HG02885 (cell line): ENCODE measurements around the gene CBLL1.

Source experiments
- ATAC-seq: cut with Tn5 transposase; IDR thresholded peaks from one replicate; pipeline ENCODE4 v1.9.1; 2021; ENCODE audit warnings: mild to moderate bottlenecking; ENCODE audit not compliant: unreplicated experiment, poor library complexity

Gene CBLL1

DNA sequence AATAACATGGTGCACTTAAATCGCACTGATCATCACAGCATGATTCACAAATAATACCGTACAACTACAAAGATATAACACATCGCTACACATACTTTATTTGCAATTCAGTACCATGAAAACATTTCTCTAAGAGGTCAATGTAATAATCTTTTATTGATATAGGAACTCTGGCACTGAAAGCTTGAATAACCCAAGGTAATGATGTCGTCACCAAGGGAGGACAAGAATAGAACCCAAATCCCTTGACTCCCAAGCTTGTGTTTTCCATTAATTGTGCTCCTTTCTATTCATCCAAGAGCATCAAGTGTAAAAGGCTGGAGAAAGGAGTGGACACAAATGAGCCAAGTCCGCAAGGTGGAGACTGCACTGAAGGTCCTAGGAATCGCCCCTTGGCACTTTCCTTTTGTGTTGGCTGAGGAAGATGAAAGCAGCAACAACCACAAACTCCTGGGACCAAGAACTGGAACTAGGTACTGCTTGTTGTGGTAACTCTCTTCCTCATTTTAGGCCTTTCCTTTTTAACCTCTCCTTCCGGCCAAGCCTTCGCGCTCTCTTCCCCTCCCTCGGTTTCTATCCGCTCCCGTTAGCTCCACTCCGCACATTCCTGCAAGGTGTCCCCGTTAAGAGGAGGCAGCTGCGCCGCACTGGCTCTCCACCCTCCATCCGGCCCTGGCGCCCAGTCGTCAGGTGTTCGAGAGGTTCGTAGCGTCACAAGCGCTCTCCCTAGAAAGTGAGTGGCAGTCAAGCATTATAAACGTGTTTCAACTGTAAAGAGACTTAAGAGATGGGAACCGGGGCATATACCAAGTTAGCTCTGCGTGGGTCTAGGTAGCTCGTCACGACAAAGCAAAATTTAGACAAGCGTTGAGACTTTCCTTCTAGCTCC lies 1.0 kb upstream of the CBLL1 start:
- ATAC-seq, result peak; percentile 32

DNA sequence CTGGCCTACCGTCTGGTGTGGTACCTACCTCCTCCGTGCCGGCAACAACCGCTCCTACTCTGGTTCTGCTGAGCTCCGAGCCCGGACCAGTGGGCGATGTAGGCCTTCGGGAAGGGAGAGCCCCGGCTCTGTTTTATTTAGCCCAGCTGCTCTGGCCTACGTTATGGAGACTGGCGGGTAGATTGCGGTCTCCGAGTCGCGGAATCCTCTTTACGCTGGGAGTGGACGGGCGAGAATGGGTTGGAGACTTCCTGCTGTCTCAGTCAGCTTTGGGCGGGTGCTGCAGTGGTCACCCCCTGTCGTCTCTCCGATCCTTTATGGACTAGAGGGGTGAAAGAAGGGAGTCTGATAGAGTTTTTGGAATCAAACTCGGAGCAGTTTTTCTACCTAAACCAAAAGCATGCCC lies 406 bp downstream of the CBLL1 start:
- peak; percentile 35 for ATAC-seq

DNA sequence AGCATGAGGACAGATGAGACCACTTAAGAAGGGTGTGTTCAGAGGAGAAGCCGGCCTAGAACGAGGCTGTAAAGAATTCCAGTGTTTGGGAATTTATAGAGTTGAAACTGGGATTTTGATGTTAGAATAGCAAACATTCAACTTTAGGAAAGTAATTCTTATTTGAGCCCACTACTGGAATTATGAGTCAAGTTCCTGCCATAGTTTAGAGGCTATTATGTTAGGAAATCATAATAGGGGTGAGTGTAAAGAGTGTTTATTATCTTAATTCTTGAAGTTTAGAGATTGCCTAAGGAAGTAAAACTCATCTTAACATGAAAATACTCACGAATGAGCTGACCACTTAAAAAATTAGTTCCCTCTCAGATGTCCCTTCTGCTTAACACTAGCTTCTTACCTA lies 2.1 kb downstream of the CBLL1 start:
- no peak for ATAC-seq

DNA sequence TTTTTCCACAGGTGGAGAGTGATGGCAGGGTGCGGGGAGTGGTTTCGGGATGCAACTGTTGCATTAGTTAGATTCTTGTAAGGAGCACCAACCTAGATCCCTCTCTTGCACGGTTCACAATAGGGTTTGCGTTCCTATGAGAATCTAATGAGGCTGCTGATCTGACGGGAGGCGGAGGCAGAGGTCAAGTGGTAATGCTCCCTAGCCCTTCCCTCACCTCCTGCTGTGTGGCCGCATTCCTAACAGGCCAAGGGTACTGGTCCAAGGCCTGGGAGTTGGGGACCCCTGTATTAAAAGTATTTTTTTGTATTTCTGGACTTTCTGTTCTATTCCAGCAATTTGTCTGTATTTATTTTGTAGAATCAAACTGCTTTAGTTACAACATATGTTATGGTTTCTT lies 7.2 kb downstream of the CBLL1 start:
- ATAC-seq, result no peak

DNA sequence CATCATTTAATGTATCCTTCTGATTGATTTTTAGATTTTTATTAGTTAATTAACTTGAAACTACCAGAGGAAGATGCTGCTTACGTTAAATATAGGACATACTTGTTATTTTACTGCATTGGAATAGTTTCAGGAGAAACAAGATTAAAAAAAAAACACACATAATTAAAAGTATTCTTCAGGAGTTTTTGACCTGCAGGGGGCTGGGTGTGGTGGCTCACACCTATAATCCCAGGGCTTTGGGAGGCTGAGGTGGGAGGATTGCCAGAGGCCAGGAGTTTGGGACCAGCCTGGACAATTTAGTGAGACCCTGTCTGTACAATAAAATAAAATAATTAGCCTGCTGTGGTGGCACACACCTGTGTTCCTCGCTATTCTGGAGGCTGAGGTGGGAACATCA lies 10.7 kb downstream of the CBLL1 start:
- no peak for ATAC-seq

DNA sequence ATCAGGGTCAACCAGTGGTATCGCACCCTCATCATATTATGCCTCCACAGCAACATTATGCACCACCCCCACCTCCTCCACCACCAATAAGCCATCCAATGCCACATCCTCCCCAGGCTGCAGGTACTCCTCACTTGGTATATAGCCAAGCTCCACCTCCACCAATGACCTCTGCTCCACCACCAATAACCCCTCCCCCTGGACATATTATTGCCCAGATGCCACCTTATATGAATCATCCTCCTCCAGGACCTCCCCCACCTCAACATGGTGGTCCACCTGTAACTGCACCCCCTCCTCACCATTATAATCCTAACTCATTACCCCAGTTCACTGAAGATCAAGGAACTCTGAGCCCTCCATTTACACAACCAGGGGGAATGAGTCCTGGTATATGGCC lies 14.7 kb downstream of the CBLL1 start:
- ATAC-seq, result no peak

DNA sequence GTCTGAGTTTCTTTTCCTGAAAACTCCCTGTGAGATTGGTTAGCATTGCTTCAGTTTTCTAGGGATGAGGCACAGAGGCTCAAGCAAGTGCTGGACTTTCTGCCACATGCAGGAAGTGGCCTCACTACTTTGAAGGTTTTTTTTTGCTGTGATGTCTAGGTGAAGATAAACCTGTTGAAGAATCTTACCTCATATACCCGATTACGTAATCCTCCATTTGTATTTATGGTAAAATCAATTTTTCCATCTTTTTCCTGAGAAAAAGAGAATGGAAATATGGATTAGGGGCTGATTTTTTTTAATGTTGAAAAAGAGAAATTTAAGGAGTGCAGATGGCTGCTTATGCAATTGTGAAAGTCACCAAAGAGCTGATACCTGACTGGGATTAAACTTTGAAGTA lies 23.4 kb downstream of the CBLL1 start:
- ATAC-seq, result no peak

DNA sequence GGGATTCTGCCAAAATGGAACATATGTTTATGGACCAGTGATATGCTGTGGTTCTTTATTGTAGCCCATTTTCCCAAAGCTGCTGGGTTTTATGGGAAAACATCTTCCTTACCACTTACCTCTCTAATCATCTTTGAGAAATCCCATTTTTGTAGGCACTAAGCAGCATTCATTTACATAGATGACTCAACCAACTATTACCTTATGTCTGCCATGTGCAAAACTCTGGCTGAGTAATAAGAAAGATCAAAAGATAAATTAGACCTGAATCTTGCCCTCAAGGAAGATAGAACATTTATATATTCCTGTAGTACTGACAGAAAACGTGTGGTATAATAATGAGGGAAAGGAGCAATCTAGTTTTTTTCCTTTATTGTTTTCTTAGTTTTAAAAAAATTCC lies 24.3 kb downstream of the CBLL1 start:
- ATAC-seq, result no peak

DNA sequence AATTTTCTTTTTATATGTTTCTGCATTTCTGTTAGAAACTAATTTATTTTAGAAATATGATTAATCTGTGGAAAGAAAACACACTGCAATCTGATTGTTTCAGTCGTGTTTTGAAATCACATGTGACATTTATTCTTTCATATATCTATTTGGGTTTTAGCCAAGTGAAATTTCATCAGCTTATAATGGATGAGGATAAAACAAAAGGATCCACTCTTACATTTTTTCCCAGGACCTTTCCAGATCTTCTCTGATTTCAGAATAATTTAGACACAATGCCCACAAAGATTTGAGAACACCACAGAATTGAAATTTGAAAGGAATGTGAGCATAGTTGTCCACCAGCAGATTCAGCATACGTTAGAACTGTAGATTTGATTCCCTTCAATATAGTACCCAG lies 29.1 kb downstream of the CBLL1 start:
- ATAC-seq, result no peak

DNA sequence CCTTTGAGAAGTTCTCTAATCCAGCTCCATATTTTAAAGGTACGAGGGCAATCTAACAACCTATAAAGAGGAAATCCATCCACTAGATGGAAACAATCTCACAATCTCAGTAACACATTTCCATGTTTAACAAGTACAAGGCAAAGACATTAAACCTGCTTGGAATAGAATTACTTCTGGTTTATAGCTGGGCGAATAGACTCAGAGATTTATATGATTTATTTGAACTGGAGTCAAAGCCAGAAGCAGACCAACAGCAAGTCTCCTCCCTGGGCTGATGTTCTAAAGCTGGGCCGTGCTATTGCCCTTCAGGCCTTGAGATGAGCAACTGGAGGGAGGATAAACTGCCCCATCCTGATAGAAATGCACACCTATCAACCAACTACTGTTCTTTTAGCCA lies 33.8 kb downstream of the CBLL1 start:
- ATAC-seq, result no peak

DNA sequence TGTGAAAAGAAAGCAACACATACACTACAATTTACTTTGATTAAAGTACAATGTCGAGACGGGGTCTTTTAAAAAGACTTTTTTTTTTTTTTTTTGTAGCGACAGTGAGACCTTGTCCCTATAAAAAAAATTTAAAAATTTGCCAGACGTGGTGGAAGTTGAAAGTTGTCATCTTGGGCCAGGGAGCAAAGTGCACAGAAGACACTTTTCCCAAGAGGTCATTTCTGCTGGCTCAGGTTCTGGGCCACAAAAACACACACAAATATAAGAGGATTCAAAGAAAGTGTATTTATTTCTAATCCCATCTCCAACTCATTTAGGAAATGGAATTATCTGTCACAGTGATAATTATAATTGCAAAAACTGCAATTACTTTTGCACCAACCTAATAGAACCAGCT lies 34.3 kb downstream of the CBLL1 start:
- no peak for ATAC-seq

DNA sequence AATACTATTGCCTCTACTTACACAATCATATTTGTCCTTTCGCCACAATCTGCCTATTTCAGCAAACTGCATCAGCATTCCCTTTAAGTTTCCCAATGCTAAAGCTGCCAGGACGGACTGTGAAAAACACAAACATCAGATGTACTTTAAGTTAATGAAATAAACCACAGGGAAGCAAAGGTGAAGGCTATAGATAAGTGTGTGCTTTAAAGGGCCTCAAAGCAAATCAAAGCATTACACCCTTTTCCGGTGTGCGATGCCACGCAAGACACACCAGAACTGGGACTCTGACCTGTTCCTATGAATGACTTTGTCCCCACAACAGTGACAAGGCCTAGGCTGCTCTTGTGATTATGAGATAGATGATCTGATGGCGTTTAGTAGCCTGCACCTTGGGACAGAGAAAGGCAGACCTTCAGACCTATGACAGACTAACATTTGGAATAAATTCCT lies 35.7 kb downstream of the CBLL1 start:
- ATAC-seq, result no peak

DNA sequence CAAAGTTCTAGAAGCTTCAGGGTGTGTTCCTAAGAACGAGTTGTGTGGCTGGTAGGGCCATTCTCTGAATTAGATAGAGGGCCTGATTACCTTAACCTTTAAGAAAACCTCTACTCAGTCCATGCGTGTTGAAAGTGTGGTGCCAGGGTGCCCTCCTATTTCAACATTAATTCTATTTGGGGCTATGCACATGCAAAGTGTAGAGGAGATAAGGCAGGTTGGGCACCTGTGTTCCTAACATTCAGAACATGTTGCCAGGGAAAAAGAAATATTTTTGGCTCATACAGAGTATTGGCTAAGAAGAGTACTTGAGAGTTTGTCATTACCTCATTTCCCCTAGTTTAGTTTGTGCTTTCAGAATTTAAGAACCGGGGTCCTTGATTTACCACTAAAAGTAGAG lies 38.4 kb downstream of the CBLL1 start:
- ATAC-seq, result no peak

DNA sequence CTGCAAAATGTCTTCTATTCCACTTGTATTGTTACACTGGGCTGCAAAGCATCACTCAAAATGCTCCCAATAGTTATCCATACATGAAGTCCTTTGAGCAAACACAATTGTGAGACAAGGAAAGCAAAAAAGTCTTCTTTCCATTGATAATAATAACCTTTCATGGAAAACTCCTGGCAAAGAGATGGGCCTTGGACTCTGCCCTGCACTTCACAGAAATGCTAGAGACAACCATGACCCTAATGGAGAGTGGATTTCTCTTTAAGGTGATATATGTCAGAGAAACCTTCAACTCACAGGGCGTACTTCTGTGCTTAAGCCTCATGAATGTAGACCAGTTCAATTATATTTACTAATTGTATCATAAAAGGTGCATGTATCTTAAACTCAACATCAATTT lies 39.7 kb downstream of the CBLL1 start:
- no peak for ATAC-seq

DNA sequence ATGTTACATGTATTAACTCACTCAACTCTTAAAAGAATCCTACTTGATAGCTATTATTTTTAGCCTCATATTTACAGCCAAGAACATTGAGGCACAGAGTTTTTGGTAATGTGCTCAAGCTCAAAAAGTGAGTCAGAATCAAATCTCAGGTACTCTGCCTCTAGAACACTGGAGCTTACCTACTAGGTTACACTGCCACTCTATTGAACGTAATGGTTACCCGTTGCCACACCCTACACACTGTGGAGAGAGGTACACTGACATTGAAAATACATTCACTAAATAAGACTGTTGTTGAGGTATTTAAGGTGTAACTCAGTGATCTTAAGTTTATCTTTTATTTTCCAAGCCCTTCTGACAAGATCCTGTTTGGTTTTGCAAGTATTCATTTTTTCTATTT lies 41.2 kb downstream of the CBLL1 start:
- no peak for ATAC-seq

DNA sequence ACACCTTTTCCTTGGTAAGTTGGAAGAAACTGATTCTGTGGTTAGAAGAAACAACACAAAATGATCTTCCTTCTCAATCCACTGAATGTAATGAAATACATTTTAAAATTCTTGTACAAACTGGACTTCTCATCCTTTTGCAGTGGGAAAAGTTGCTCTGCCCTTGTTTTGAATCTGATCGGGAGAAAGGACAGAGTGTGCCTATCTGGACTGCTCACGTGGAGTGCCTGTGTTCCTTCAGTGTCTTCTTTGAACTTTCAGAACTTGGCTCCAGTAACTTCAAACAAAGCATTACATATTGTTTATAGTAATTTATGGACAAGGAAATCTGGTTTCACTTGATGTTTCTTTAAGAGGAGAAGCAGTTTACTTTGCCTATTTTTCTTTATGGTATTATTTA lies 42.0 kb downstream of the CBLL1 start:
- ATAC-seq, result no peak

DNA sequence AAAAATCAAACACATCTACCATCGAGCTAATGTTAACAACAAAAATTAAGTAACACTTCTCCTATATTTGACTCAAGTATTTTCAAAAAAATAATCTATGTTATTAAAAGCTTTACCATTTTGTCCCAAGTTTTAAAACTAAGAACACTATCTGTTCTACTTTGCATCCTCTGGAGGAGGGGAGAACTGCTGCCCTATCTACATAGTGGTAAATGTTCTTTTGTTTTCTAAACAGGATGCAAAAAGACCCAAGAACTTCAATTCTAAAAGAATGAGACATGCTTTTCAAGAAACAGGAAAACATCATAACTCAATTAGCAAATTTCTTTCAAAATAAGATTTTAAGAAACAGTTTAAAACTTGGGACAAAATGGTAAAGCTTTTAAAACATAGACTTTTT lies 44.3 kb downstream of the CBLL1 start:
- ATAC-seq, result no peak

DNA sequence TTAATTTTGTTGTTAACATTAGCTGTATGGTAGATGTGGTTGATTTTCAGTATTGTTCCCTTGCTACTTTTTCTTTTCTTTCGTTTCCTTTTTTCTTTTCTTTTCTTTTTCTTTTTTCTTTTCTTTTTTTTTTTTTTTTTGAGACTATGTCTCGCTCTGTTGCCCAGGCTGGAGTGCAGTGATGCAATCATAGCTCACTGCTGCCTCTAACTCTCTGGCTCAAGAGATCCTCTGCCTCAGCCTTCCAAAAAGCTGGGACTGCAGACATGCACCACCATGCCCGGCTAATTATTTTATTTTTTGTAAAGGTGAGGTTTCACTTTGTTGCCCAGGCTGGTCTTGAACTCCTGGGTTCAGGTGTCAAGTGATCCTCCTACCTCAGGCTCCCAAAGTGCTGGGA lies 44.7 kb downstream of the CBLL1 start:
- ATAC-seq, result no peak

DNA sequence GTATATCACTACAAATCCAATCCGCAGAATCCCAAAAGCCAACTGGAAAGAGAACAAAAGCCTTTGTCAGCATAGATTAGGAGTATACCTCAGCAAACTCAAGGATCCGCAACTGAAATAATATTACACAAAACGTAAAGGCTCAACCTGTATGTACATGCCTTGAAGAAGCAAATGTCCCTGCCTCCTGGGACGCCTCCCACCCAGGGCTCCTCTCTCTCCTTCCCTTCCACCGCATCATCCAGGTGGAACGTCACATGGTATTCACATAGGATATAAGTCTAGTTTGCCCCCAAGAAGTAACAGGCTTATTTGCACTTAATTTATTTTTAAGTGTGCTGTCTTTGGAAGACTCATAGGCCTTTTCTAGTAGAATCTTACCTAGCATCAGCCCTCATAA lies 45.7 kb downstream of the CBLL1 start:
- no peak for ATAC-seq

DNA sequence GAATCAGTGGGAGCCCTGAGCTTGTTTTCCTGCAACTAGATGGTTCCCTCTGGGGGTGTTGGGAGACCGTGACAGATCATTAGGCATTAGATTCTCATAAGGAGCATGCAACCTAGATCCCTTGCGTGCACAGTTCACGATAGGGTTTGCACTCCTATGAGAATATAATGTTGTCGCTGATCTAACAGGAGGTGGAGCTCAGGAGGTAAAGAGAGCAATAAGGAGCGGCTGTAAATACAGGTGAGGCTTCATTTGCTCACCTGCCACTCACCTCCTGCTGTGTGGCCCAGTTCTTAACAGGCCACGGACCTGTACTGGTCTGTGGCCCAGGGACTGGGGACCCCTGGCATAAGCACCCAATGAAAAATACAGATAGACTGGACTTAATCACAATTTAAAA lies 48.4 kb downstream of the CBLL1 start:
- ATAC-seq, result no peak

DNA sequence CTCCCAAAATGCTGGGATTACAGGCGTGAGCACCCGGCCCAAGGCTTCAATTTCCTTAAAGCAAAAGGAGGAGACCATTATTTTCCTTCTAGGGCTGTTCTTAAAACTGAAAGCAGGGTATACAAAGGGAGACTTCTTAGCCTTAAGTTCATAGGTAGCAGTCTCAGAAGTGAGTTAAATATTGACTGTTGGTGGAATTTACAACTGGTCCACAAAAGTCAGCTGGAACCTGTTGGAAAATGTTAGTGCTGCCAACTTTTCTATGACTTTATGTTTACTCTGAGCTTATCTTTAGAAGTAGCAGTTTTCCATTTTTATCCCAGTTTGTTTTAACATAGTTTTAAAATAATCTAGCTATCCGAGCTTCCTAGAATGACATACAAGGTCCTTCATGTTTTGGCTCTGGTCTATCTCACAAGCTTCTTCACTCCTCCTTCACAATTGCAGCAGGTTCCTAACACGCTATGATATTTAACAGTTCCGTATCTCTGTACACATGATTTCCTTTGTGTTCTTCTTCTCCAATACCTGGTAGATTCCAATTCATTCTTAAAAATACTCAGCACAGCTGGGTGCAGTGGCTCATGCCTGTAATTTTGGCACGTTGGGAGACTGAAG lies 55.8 kb downstream of the CBLL1 start:
- no peak for ATAC-seq

DNA sequence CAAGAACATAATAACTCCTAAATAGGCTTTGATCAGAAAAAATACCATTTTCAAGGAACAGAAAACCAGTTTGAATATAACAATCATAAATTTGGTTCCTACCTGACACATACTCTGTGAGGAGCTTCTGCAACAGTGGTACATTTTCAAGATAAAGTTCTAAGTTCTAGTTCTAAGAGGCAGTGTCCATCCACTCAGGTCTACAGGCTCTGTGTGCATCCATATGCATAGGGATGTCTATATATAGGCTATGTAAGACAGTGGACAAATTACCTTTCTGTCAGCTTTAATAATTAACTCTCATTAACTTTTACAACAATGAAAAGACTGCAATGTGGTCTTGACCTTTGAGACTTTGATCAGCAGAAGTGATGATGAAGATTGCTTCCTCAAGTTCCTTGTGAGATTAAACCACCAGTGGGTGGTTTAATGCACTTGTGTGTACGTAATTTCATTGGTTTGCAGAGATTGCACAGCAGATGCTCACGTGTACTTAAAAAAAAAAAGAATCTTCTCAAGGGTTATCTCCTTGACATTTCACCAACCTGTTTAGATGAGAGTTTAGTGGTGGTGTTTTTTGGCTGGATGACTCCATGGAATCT lies 59.2 kb downstream of the CBLL1 start, which contains the start of gene SLC26A3:
TSS of gene SLC26A3 (minus strand) at position 215 of the 602 bp plus-strand sequence. CDS start 8,714 bp downstream, outside the sequence.
- no peak for ATAC-seq
